ENCODE measurements around the gene AKAP9.

- TF ChIP-seq CTCF (IDR thresholded peaks at IDR 0.05; ENCODE audit: insufficient read depth, low read length, poor library complexity, severe bottlenecking) (no peak), EZH2phosphoT487 (conservative IDR thresholded peaks at IDR 0.05; ENCODE audit: low read length) (no peak)
These were observed 80.0 kb downstream of the AKAP9 start for GRCh38 chr7:92020636-92021035.
